Spleen (tissue), 11 donors: ENCODE data around the gene VEGFA. TPM values are rescaled to one million over a fixed set of nuclear protein-coding genes. Genes with fewer than 3 reads are reported as not detected.
A peak's percentile ranks its signal among the peaks of the same experiment; 100 is the strongest.

ENCODE experiments used
- DNase-seq: peaks from one replicate; pipeline ENCODE4 v3.0.0-alpha.2; 2020
- H3K27ac ChIP-seq, 8 donors: fragments of 200-600 bp; sonication (generic) in 7 of 8; 1 replicate in 4 of 8; 2 replicates in 4 of 8; pipeline versions ENCODE4 v1.5.0 to v1.8.0; 2016 to 2021; ENCODE audit warnings: inconsistent platforms in 4 of 8, mild to moderate bottlenecking in 4 of 8, moderate library complexity in 1 of 8
- H3K27me3 ChIP-seq, 7 donors: fragments of 200-600 bp; sonication (generic) in 6 of 7; replicated peaks in 1 of 7; 1 replicate in 4 of 7; 2 replicates in 3 of 7; pipeline versions ENCODE4 v1.5.0 to v1.8.0; 2016 to 2021; ENCODE audit warnings: inconsistent platforms in 3 of 7, mild to moderate bottlenecking in 1 of 7
- H3K36me3 ChIP-seq, 6 donors: fragments of 200-600 bp; sonication (generic) in 5 of 6; 1 replicate in 4 of 6; 2 replicates in 2 of 6; pipeline versions ENCODE4 v1.5.0 to v1.8.0; 2016 to 2021; ENCODE audit warnings: inconsistent platforms in 2 of 6
- H3K4me1 ChIP-seq, 6 donors: fragments of 200-600 bp; sonication (generic) in 5 of 6; 1 replicate in 3 of 6; 2 replicates in 3 of 6; pipeline versions ENCODE4 v1.5.0 to v1.8.0; 2016 to 2021; ENCODE audit warnings: inconsistent platforms in 3 of 6
- H3K4me3 ChIP-seq, 8 donors: fragments of 200-600 bp; sonication (generic) in 7 of 8; 1 replicate in 4 of 8; 2 replicates in 4 of 8; pipeline versions ENCODE4 v1.5.0 to v1.8.0; 2016 to 2021; ENCODE audit warnings: inconsistent platforms in 4 of 8, mild to moderate bottlenecking in 4 of 8, moderate library complexity in 2 of 8
- H3K9me3 ChIP-seq, 8 donors: fragments of 200-600 bp; sonication (generic) in 7 of 8; 1 replicate in 4 of 8; 2 replicates in 4 of 8; pipeline versions ENCODE4 v1.5.0 to v1.8.0; 2016 to 2021; ENCODE audit warnings: inconsistent platforms in 4 of 8
- POLR2A ChIP-seq, 3 donors: fragments of 450-650 bp; IDR thresholded peaks; one replicate each; pipeline ENCODE4 v1.5.1; 2017; ENCODE audit warnings: antibody characterized with exemption in 3 of 3, mild to moderate bottlenecking in 1 of 3
- POLR2AphosphoS5 ChIP-seq, 3 donors: sonication (generic); formaldehyde crosslinking; IDR thresholded peaks; one replicate each; pipeline ENCODE4 v1.5.1; 2017; ENCODE audit warnings: antibody characterized with exemption in 3 of 3
- WGBS, 5 donors: extraction: QIAGEN DNeasy Blood & Tissue Kit in 3 of 5; methylation state at CpG; one replicate each; pipeline versions ENCODE4 v1.1.5 to v1.1.7; 2013 to 2018; 5-methylcytosine and 5-hydroxymethylcytosine counted together
- intact Hi-C: fragments of 100-400 bp; cut with DNase I; formaldehyde crosslinking; loops from one replicate; pipeline ENCODE4 v1.15.0; 2023; ENCODE audit warnings: low total_unique reads
- polyA plus RNA-seq, 3 donors: library from polyadenylated mRNA; stranded (reverse); fragments of 200-250 nt; gene quantifications; one replicate each; pipeline ENCODE4 v1.2.1, GENCODE V29; 2013
- total RNA-seq, 7 donors: library from RNA; depleted of rRNA in 3 of 7; stranded (reverse); fragments of >200 nt in 3 of 7; fragmentation: NEBNext Ultra II Directional in 4 of 7; extraction: Animal tissue kit (Norgen Biotek cat#: 25700) in 4 of 7; gene quantifications; one replicate each; pipeline versions ENCODE4 v1.1.0 to v1.2.1, GENCODE V29; 2016 to 2021
- TF ChIP-seq, protein P1 (sequence below), 11 experiments: fragments of 200-600 bp in 7 of 11; fragments of 450-650 bp in 4 of 11; sonication (generic) in 4 of 11; IDR thresholded peaks in 8 of 11; conservative IDR thresholded peaks in 3 of 11; 1 replicate in 7 of 11; 2 replicates in 4 of 11; pipeline versions ENCODE4 v1.4.0 to v1.8.0; 2016 to 2021; ENCODE audit warnings: antibody characterized with exemption in 11 of 11, inconsistent platforms in 4 of 11, mild to moderate bottlenecking in 1 of 11
- donor health status: healthy with polysubstance abuse.
- donor health status: DM: no; HTN: no; CAD: no; lungs with moderate emphysema.
- donor health status: DM: no; HTN: no; CAD: no.
- donor health status: Bipolar disorder and iron deficiency.
- donor health status: healthy.
- donor health status: DM: no; HTN: no; CAD: no.
- donor health status: DM: yes; HTN: yes; CAD: no.

VEGFA gene
- total and polyA plus RNA-seq, 10 donors: 31.0 to 486 (median 153) TPM

DNA sequence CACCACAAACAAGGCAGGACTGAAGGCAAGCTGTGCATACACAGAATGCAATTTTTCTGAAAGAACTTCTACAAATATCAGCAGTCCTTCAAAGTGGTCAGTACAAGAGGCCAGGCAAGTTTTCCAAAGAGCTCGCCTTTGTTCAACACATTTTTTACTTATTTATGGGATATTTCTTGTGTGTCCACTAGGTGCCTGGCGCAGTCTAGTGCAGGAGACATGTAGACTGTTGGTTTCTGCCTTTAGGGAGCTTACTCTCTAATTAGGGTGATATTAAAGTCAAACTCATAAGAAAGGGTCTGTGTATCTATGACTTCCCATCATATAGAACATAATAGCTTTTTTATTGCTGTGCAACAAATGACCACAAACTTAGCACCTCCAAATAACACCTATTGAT is 21.2 kb upstream of the VEGFA start:
- Histone ChIP-seq H3K27me3 (peaks cover 0 to 5% (median 0%) of the 10 kb centered on the region in 7 donors), H3K36me3 (no peaks in the 10 kb centered on the region), H3K4me1 (peaks cover 0 to 4% (median 0%) of the 10 kb centered on the region in 6 donors), H3K27ac (peak overlapping the region in 2 of 8 donors; percentile 13 to 31), H3K4me3 (no peak overlapping the region), H3K9me3 (no peaks in the 10 kb centered on the region)
- intact Hi-C loops: no loop called here
- WGBS, 5 donors: 91 to 97% (median 97%) methylated on average over 2 of the region's 2 CpGs
- no peak for DNase-seq
- TF ChIP-seq POLR2AphosphoS5 (IDR thresholded peaks at IDR 0.05): no peak
- TF ChIP-seq POLR2A (IDR thresholded peaks at IDR 0.05): no peak
- TF ChIP-seq, protein P1, sequence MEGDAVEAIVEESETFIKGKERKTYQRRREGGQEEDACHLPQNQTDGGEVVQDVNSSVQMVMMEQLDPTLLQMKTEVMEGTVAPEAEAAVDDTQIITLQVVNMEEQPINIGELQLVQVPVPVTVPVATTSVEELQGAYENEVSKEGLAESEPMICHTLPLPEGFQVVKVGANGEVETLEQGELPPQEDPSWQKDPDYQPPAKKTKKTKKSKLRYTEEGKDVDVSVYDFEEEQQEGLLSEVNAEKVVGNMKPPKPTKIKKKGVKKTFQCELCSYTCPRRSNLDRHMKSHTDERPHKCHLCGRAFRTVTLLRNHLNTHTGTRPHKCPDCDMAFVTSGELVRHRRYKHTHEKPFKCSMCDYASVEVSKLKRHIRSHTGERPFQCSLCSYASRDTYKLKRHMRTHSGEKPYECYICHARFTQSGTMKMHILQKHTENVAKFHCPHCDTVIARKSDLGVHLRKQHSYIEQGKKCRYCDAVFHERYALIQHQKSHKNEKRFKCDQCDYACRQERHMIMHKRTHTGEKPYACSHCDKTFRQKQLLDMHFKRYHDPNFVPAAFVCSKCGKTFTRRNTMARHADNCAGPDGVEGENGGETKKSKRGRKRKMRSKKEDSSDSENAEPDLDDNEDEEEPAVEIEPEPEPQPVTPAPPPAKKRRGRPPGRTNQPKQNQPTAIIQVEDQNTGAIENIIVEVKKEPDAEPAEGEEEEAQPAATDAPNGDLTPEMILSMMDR (IDR thresholded peaks at IDR 0.05 in 8 of 11, conservative IDR thresholded peaks at IDR 0.05 in 3 of 11): no peak

DNA sequence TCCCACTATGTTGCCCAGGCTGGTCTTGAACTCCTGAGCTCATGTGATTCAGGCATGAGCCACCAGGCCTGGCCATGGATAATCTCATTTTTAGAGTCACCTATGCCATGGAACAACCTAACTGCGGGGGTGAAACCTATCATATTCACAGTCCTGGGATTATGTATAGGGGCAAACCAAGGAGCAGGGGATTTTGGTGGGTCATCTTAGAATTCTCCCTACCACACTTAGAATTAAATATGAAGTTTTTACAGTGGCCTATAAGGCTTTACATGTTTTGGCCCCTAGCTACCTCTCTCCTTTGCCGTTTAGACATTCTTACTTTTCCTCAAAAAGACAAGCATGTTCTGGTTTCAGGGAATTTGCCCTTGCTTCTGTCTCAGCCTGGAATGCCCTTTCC is 20.6 kb upstream of the VEGFA start:
- H3K36me3 ChIP-seq: no peaks in the 10 kb centered on the region
- no peak overlapping the region for H3K27ac ChIP-seq
- no peak for DNase-seq
- no peaks in the 10 kb centered on the region for H3K9me3 ChIP-seq
- 59 to 91% (median 87%) methylated on average over 2 of the region's 2 CpGs for WGBS, 5 donors
- TF ChIP-seq POLR2AphosphoS5 (IDR thresholded peaks at IDR 0.05) (no peak), POLR2A (IDR thresholded peaks at IDR 0.05) (no peak)
- TF ChIP-seq, protein P1 (IDR thresholded peaks at IDR 0.05 in 8 of 11, conservative IDR thresholded peaks at IDR 0.05 in 3 of 11): no peak
- peaks cover 0 to 4% (median 0%) of the 10 kb centered on the region in 6 donors for H3K4me1 ChIP-seq
- intact Hi-C loops: no loop called here
- H3K4me3 ChIP-seq: no peak overlapping the region
- peaks cover 0 to 5% (median 0%) of the 10 kb centered on the region in 7 donors for H3K27me3 ChIP-seq

- no peak for TF ChIP-seq POLR2A (IDR thresholded peaks at IDR 0.05)
- TF ChIP-seq, protein P1 (IDR thresholded peaks at IDR 0.05 in 8 of 11, conservative IDR thresholded peaks at IDR 0.05 in 3 of 11): no peak
- TF ChIP-seq POLR2AphosphoS5 (IDR thresholded peaks at IDR 0.05): no peak
- WGBS, 5 donors: 80 to 95% (median 86%) methylated on average over 3 of the region's 3 CpGs
These were observed 19.4 kb upstream of the VEGFA start for GRCh38 chr6:43750622-43751021.

GRCh38 chr6:43753570-43754183 is 16.3 kb upstream of the VEGFA start:
- intact Hi-C loops: loop anchor here (10.0 kb wide), 1 partner anchor 89 kb away; no protein-coding TSS in a partner anchor
- Histone ChIP-seq H3K4me3 (no peak overlapping the region), H3K4me1 (no peaks in the 10 kb centered on the region), H3K27me3 (no peaks in the 10 kb centered on the region), H3K9me3 (no peaks in the 10 kb centered on the region), H3K36me3 (no peaks in the 10 kb centered on the region), H3K27ac (no peak overlapping the region)
- TF ChIP-seq POLR2A (IDR thresholded peaks at IDR 0.05) (no peak), POLR2AphosphoS5 (IDR thresholded peaks at IDR 0.05) (no peak)
- TF ChIP-seq, protein P1 (IDR thresholded peaks at IDR 0.05 in 8 of 11, conservative IDR thresholded peaks at IDR 0.05 in 3 of 11): no peak
- 91 to 97% (median 94%) methylated on average over 3 of the region's 3 CpGs for WGBS, 5 donors
- no peak for DNase-seq

More at GRCh38 chr6:43750622-43751021, 19.4 kb upstream of the VEGFA start:
- peaks cover 0 to 1% (median 0%) of the 10 kb centered on the region in 6 donors for H3K4me1 ChIP-seq
- no peaks in the 10 kb centered on the region for H3K9me3 ChIP-seq
- peaks cover 0 to 5% (median 0%) of the 10 kb centered on the region in 7 donors for H3K27me3 ChIP-seq
- H3K27ac ChIP-seq: no peak overlapping the region
- H3K36me3 ChIP-seq: no peaks in the 10 kb centered on the region
- no peak overlapping the region for H3K4me3 ChIP-seq
- no peak for DNase-seq
- intact Hi-C loops: loop anchor here (10.0 kb wide), 1 partner anchor 86 kb away; no protein-coding TSS in a partner anchor
